ENCODE data around the gene FRG2.
"Not testable (repeated sequence)": the region's sequence is repeated elsewhere in the genome, so short reads cannot be mapped to it uniquely, and the experiment has no call there.

Gene FRG2

GRCh38 chr4:190027156-190027555 is at the start of gene FRG2:
Gene FRG2 (minus strand): TSS chr4:190027256. CDS start chr4:190027204, 52 bp downstream.
- DNase-seq = not testable (repeated sequence)

- DNase-seq = not testable (repeated sequence)
Observed at GRCh38 chr4:190068351-190068750, 41.3 kb upstream of the FRG2 start.

- not testable (repeated sequence) for DNase-seq
Observed at GRCh38 chr4:190064805-190065204, 37.7 kb upstream of the FRG2 start.

GRCh38 chr4:190064342-190064741 is 37.3 kb upstream of the FRG2 start, which contains the start of gene DBET:
Gene DBET (plus strand): TSS chr4:190064502.
- not testable (repeated sequence) for DNase-seq

- not testable (repeated sequence) for DNase-seq
Observed at GRCh38 chr4:190058997-190059396, 31.9 kb upstream of the FRG2 start.

GRCh38 chr4:190049378-190050239 is 22.6 kb upstream of the FRG2 start:
- not testable (repeated sequence) for DNase-seq

GRCh38 chr4:190047627-190048026 is 20.6 kb upstream of the FRG2 start:
- not testable (repeated sequence) for DNase-seq

- not testable (repeated sequence) for DNase-seq
Observed at GRCh38 chr4:190040873-190041272, 13.8 kb upstream of the FRG2 start.

- not testable (repeated sequence) for DNase-seq
Observed at GRCh38 chr4:190037704-190038388, 10.8 kb upstream of the FRG2 start.

- DNase-seq = not testable (repeated sequence)
Observed at GRCh38 chr4:190031264-190031663, 4.2 kb upstream of the FRG2 start.

GRCh38 chr4:190022614-190023281 is 4.3 kb downstream of the FRG2 start:
- DNase-seq = peak in 1 of 2 experiments; percentile 12

- not testable (repeated sequence) for DNase-seq
Observed at GRCh38 chr4:190021973-190022372, 5.1 kb downstream of the FRG2 start.

- peak; percentile 39 to 41 for DNase-seq
Observed at GRCh38 chr4:190020790-190021717, 6.0 kb downstream of the FRG2 start.

GRCh38 chr4:190019859-190020463 is 7.1 kb downstream of the FRG2 start:
- DNase-seq = not testable (repeated sequence)

- no peak for DNase-seq
Observed at GRCh38 chr4:190019023-190019858, 7.8 kb downstream of the FRG2 start.

- no peak for DNase-seq
Observed at GRCh38 chr4:190018201-190018920, 8.7 kb downstream of the FRG2 start.

- no peak for DNase-seq
Observed at GRCh38 chr4:190017357-190018200, 9.5 kb downstream of the FRG2 start.

GRCh38 chr4:190016369-190017289 is 10.4 kb downstream of the FRG2 start:
- no peak for DNase-seq
